K562 (cell line): Measurements from ENCODE around the gene MAGIX. TPM values are rescaled to one million over a fixed set of nuclear protein-coding genes. Genes with fewer than 3 reads are reported as not detected.

Source experiments
- CAMTA2 ChIP-seq: fragments of 250-450 bp; sonication (Bioruptor Pico); conservative IDR thresholded peaks from 2 replicates; pipeline ENCODE4 v1.5.1; 2022
- CHAMP1 ChIP-seq: fragments of 450-650 bp; IDR thresholded peaks from 2 replicates; pipeline ENCODE4 v1.6.1; 2016; ENCODE audit warnings: mild to moderate bottlenecking
- CHD4 ChIP-seq: fragments of 200-600 bp; sonication (generic); IDR thresholded peaks from 3 replicates; pipeline ENCODE4 v1.6.1; 2012; ENCODE audit warnings: low read depth, mild to moderate bottlenecking, mixed read lengths, low read length, inconsistent platforms; ENCODE audit not compliant: insufficient read depth, insufficient replicate concordance, poor library complexity, severe bottlenecking
- CTCF ChIP-seq, 3 experiments: IDR thresholded peaks in 2 of 3; conservative IDR thresholded peaks in 1 of 3; 2 replicates each; pipeline ENCODE4 v1.5.1; 2011 to 2012; ENCODE audit warnings: low read length in 3 of 3, mild to moderate bottlenecking in 3 of 3, control low read depth in 2 of 3, improper control_type of control experiment in 1 of 3, inconsistent platforms in 1 of 3, low read depth in 1 of 3, mixed read lengths in 1 of 3, moderate library complexity in 1 of 3; ENCODE audit not compliant: insufficient read depth in 2 of 3
- CUX1 ChIP-seq: fragments of 200-800 bp; sonication (Bioruptor generic); IDR thresholded peaks from 2 replicates; pipeline ENCODE4 v1.6.1; 2016; ENCODE audit warnings: missing genetic modification characterization, missing compliant biosample characterization
- ETV5 ChIP-seq: sonication (generic); formaldehyde crosslinking; IDR thresholded peaks from 2 replicates; pipeline ENCODE4 v1.4.0; 2020; ENCODE audit warnings: low read depth, mild to moderate bottlenecking, missing genetic modification reagents
- LCOR ChIP-seq: sonication (generic); formaldehyde crosslinking; IDR thresholded peaks from 2 replicates; pipeline ENCODE4 v1.8.0; 2022; ENCODE audit warnings: mild to moderate bottlenecking, missing genetic modification reagents
- LEF1 ChIP-seq: fragments of 450-650 bp; IDR thresholded peaks from 2 replicates; pipeline ENCODE4 v1.6.1; 2016; ENCODE audit warnings: mild to moderate bottlenecking
- NCOA2 ChIP-seq, 2 experiments: fragments of 450-650 bp; IDR thresholded peaks; 2 replicates each; pipeline ENCODE4 v1.6.1; 2018; ENCODE audit warnings: mild to moderate bottlenecking in 2 of 2, moderate library complexity in 1 of 2; ENCODE audit not compliant: partially characterized antibody in 2 of 2
- PHF21A ChIP-seq: fragments of 450-650 bp; IDR thresholded peaks from 2 replicates; pipeline ENCODE4 v1.6.1; 2017; ENCODE audit warnings: low read depth, borderline replicate concordance
- PYGO2 ChIP-seq: fragments of 450-650 bp; IDR thresholded peaks from 2 replicates; pipeline ENCODE4 v1.6.1; 2016; ENCODE audit warnings: mild to moderate bottlenecking, missing genetic modification characterization, moderate library complexity, missing compliant biosample characterization
- SREBF1 ChIP-seq: fragments of 150-350 bp; IDR thresholded peaks from 2 replicates; pipeline ENCODE4 v1.6.1; 2014; ENCODE audit warnings: antibody characterized with exemption, low read depth, low read length, borderline replicate concordance
- SRSF3 ChIP-seq: fragments of 200-400 bp; formaldehyde crosslinking; IDR thresholded peaks from 2 replicates; pipeline ENCODE4 v1.6.1; 2016; ENCODE audit warnings: mild to moderate bottlenecking, low read length, moderate library complexity; ENCODE audit not compliant: insufficient read depth
- TAL1 ChIP-seq: fragments of 450-650 bp; IDR thresholded peaks from 2 replicates; pipeline ENCODE4 v1.6.1; 2016; ENCODE audit warnings: mild to moderate bottlenecking
- TCF3 ChIP-seq: sonication (generic); formaldehyde crosslinking; IDR thresholded peaks from 2 replicates; pipeline ENCODE4 v1.4.0; 2020; ENCODE audit warnings: mild to moderate bottlenecking, missing genetic modification reagents
- TRIM24 ChIP-seq, 2 experiments: fragments of 450-650 bp; IDR thresholded peaks; 2 replicates each; pipeline ENCODE4 v1.6.1; 2016
- ZNF133 ChIP-seq: fragments of 250-450 bp; sonication (Bioruptor Pico); IDR thresholded peaks from 2 replicates; pipeline ENCODE4 v1.4.0; 2020; ENCODE audit warnings: mild to moderate bottlenecking
- polyA plus RNA-seq, 8 experiments: library from polyadenylated mRNA; depleted of rRNA in 4 of 8; stranded (reverse) in 5 of 8; unstranded in 3 of 8; fragments of >200 nt; fragmentation: Nextera tagmentation in 2 of 8; fragmentation: Illumina TruSeq in 1 of 8; extraction: Ambion mirVana in 2 of 8; extraction: Trizol in 1 of 8; gene quantifications; 2 replicates each; pipeline versions ENCODE4 v1.2.1 to v1.2.3, GENCODE V29; 2011 to 2014; ENCODE audit warnings: inconsistent platforms in 1 of 8, missing spikeins in 1 of 8
- total RNA-seq, 7 experiments: library from RNA; depleted of rRNA in 6 of 7; stranded (reverse); fragments of >200 nt in 6 of 7; fragmentation: Illumina TruSeq in 2 of 7; extraction: Trizol in 2 of 7; gene quantifications; 2 replicates each; pipeline versions ENCODE4 v1.2.1 to v1.2.3, GENCODE V29; 2011 to 2021; ENCODE audit warnings: low replicate concordance in 1 of 7

Gene MAGIX
- total and polyA plus RNA-seq, 9 of the 15 experiments (the other 6 are each of a cell fraction or from before 2014, with no cell fraction given): 0.08 to 3.5 (median 0.47) TPM

- TF ChIP-seq TAL1 (no peak), TCF3 (CRISPR knock-in tag) (peak; percentile 43; the same call in 1 of the 2 replicates), CHD4 (no peak), LEF1 (no peak), SREBF1 (no peak), ETV5 (CRISPR knock-in tag) (0 out of 2 replicates have a peak, but pooled peaks have one; percentile 32), LCOR (CRISPR knock-in tag) (peak; percentile 78; the same call in 1 of the 2 replicates), CAMTA2 (no peak), NCOA2 (IDR thresholded peaks at IDR 0.05; ENCODE audit: partially characterized antibody in 2 of 2) (no peak), CUX1 (CRISPR knock-in tag) (no peak), TRIM24 (IDR thresholded peaks at IDR 0.05) (no peak), CHAMP1 (no peak), ZNF133 (CRISPR knock-in tag) (no peak), CTCF (IDR thresholded peaks at IDR 0.05 in 2 of 3, conservative IDR thresholded peaks at IDR 0.05 in 1 of 3; ENCODE audit: insufficient read depth in 2 of 3, low read depth in 1 of 3, low read length in 3 of 3) (peak in 1 of 3 experiments; percentile 17; a peak in 1 of 6 replicates), PHF21A (no peak), PYGO2 (tag) (no peak), SRSF3 (no peak)
Observed at GRCh38 chrX:49199906-49200771, 37.6 kb downstream of the MAGIX start, which contains the start of gene SYP (continued).
